Measurements from ENCODE around the gene OPCML. TPM values are rescaled to one million over a fixed set of nuclear protein-coding genes. Genes with fewer than 3 reads are reported as not detected.

OPCML gene
- total RNA-seq, 5 donors from 2014 or later (not counting 1 experiment from before 2014, with no cell fraction given): not detected

DNA sequence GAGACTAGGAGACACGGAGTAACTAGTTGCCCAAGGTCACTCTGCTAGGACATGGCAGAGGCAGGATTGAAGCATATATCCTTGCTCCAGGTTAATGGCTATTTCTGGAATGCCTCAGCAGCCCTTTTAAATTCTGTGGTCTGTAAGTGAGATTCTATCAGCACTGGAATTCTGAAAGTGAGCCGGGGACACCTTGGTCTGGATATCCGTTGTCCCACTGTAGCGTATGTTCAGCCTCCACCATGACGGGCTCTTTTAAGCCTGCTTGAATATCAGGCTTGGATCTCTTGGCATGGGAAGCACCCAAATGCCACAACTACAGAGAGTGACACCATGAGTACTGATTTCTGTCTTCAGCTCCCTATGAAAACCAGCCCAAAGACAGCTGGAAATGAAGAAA lies 254.4 kb downstream of the OPCML start:
- no peak overlapping the region for H3K27ac Mint-ChIP-seq
- no peaks in the 10 kb centered on the region for H3K36me3 ChIP-seq (ENCODE audit: control insufficient read depth in 2 of 2, extremely low read depth in 1 of 2, insufficient read depth in 1 of 2, low read length in 1 of 2)
- peaks cover 0 to 4% (median 4%) of the 10 kb centered on the region in 3 donors for H3K9me3 Mint-ChIP-seq
- ATAC-seq (replicated peaks in 1 of 4): no peak
- peaks cover 0 to 4% of the 10 kb centered on the region in 2 donors for H3K27me3 Mint-ChIP-seq
- WGBS (ENCODE audit: insufficient coverage): 93% methylated on average over 5 of the region's 5 CpGs
- POLR2A ChIA-PET: no interaction called here
- H3K4me3 Mint-ChIP-seq: no peak overlapping the region
- no peak overlapping the region for H3K27ac ChIP-seq (ENCODE audit: low read length)
- CTCF ChIA-PET: no interaction called here
- H3K36me3 Mint-ChIP-seq: no peaks in the 10 kb centered on the region
- no peak overlapping the region for H3K4me3 ChIP-seq (ENCODE audit: control insufficient read depth in 1 of 2, extremely low read depth in 1 of 2, low read length in 1 of 2)
- H3K9me3 ChIP-seq: no peaks in the 10 kb centered on the region
- DNase-seq: no peak
- H3K4me1 Mint-ChIP-seq: no peaks in the 10 kb centered on the region
- no peaks in the 10 kb centered on the region for H3K27me3 ChIP-seq (replicated peaks in 1 of 2; ENCODE audit: control insufficient read depth in 2 of 2, extremely low read depth in 1 of 2, insufficient read depth in 2 of 2, low read length in 1 of 2)
- H3K4me1 ChIP-seq (ENCODE audit: control insufficient read depth in 1 of 2, extremely low read depth in 1 of 2, insufficient read depth in 2 of 2, low read length in 2 of 2): no peaks in the 10 kb centered on the region

DNA sequence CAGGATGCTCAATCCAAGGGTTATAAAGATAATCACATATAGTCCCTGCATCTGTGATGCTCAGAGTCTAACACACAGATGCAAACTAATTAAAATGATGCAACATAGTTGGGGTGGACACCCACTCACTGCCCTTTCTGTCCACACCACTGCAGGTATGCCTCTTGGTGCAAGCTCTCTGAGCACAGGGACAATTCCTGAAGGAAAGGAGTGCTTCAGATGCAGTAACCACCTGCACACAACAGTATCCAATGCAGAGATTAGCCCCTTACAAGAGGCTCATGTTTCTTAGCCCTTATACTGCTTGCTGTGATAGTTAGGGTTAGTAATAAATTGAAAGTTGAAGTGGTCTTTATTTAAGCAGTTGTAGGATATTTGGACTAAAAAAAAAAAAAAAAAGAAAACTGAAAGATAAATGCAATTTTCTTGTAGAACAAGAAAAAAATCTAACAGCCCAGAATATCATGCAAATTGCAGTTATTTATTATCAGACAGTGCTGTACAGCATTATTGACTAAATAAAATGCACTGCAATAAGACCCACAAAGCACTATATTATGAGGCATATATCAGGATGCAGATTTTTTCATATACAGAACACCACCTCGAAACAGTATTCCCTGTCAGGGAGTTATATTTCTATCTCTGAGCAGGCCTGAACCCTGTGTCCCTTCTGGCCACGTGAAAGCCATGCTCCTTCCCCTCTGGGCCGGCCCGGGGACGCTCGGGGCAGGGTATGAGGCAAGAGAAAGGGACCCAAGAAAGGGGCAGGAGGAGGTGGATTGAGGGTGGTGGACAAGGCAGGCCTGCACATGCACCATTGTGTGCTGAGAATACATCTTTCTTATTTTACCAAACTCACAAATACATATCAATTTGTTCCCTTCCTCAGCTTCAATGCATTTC lies 260.2 kb downstream of the OPCML start:
- no CpG with 5 or more reads among the region's 6 CpGs for WGBS (ENCODE audit: insufficient coverage)
- Histone ChIP-seq H3K4me1 (ENCODE audit: control insufficient read depth in 1 of 2, extremely low read depth in 1 of 2, insufficient read depth in 2 of 2, low read length in 2 of 2) (no peaks in the 10 kb centered on the region), H3K4me3 (ENCODE audit: control insufficient read depth in 1 of 2, extremely low read depth in 1 of 2, low read length in 1 of 2) (no peak overlapping the region), H3K27ac (ENCODE audit: low read length) (no peak overlapping the region), H3K9me3 (no peaks in the 10 kb centered on the region), H3K36me3 (ENCODE audit: control insufficient read depth in 2 of 2, extremely low read depth in 1 of 2, insufficient read depth in 1 of 2, low read length in 1 of 2) (no peaks in the 10 kb centered on the region), H3K27me3 (replicated peaks in 1 of 2; ENCODE audit: control insufficient read depth in 2 of 2, extremely low read depth in 1 of 2, insufficient read depth in 2 of 2, low read length in 1 of 2) (no peaks in the 10 kb centered on the region)
- Mint-ChIP-seq H3K27me3 (peaks cover 0 to 3% of the 10 kb centered on the region in 2 donors), H3K36me3 (no peaks in the 10 kb centered on the region), H3K4me3 (no peak overlapping the region), H3K9me3 (peaks cover 0 to 7% (median 0%) of the 10 kb centered on the region in 3 donors), H3K27ac (no peak overlapping the region), H3K4me1 (no peaks in the 10 kb centered on the region)
- no peak for ATAC-seq (replicated peaks in 1 of 4)
- CTCF ChIA-PET: no interaction called here
- POLR2A ChIA-PET: no interaction called here
- DNase-seq: no peak

DNA sequence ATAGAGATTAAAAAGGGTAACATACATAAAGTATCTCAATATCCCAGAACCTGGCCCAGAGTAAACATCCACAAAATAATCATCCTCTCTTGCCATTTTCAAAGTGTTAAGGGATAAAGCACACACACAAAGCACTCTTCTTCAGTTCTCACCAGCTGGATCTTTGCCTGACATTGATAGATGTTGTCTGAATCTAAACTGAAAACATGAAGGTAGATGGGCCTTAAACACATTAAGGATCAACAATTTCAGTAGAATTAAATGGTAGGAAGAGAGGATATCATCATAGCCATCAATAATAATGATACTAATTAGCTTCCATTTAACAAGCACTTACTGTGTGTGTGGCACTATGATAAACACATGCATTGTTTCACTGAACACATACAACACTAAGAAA lies 261.1 kb downstream of the OPCML start:
- no peak overlapping the region for H3K27ac Mint-ChIP-seq
- H3K36me3 Mint-ChIP-seq: no peaks in the 10 kb centered on the region
- ChIA-PET CTCF (no interaction called here), POLR2A (no interaction called here)
- no peak overlapping the region for H3K27ac ChIP-seq (ENCODE audit: low read length)
- no peaks in the 10 kb centered on the region for H3K4me1 ChIP-seq (ENCODE audit: control insufficient read depth in 1 of 2, extremely low read depth in 1 of 2, insufficient read depth in 2 of 2, low read length in 2 of 2)
- peaks cover 0 to 9% (median 0%) of the 10 kb centered on the region in 3 donors for H3K9me3 Mint-ChIP-seq
- no peak overlapping the region for H3K4me3 Mint-ChIP-seq
- no peaks in the 10 kb centered on the region for H3K36me3 ChIP-seq (ENCODE audit: control insufficient read depth in 2 of 2, extremely low read depth in 1 of 2, insufficient read depth in 1 of 2, low read length in 1 of 2)
- no peak for ATAC-seq (replicated peaks in 1 of 4)
- H3K9me3 ChIP-seq: no peaks in the 10 kb centered on the region
- no peak overlapping the region for H3K4me3 ChIP-seq (ENCODE audit: control insufficient read depth in 1 of 2, extremely low read depth in 1 of 2, low read length in 1 of 2)
- H3K4me1 Mint-ChIP-seq: no peaks in the 10 kb centered on the region
- DNase-seq: no peak
- H3K27me3 ChIP-seq (replicated peaks in 1 of 2; ENCODE audit: control insufficient read depth in 2 of 2, extremely low read depth in 1 of 2, insufficient read depth in 2 of 2, low read length in 1 of 2): no peaks in the 10 kb centered on the region
- H3K27me3 Mint-ChIP-seq: peaks cover 0 to 3% of the 10 kb centered on the region in 2 donors

DNA sequence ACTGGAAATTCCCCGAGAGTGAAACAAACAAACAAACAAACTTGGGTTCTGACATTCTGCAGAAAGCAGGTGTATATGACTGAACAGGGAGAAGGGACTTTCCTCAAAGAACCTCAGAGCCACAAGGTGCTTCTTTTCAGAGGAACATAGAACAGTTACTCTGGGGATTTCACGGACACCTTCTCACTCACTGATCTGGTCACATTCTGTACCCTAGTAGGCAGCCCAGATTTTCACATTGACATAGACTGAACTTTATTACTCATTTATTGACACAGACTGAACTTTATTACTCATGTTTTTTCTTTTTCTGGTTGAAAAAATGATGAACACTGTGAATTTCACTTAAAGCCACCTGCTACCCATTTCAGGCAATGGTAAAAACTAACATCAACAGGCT lies 263.0 kb downstream of the OPCML start:
- DNase-seq: no peak
- H3K27me3 ChIP-seq (replicated peaks in 1 of 2; ENCODE audit: control insufficient read depth in 2 of 2, extremely low read depth in 1 of 2, insufficient read depth in 2 of 2, low read length in 1 of 2): no peaks in the 10 kb centered on the region
- POLR2A ChIA-PET: no interaction called here
- H3K27me3 Mint-ChIP-seq: peaks cover 0 to 3% of the 10 kb centered on the region in 2 donors
- no peak overlapping the region for H3K27ac Mint-ChIP-seq
- no peaks in the 10 kb centered on the region for H3K4me1 ChIP-seq (ENCODE audit: control insufficient read depth in 1 of 2, extremely low read depth in 1 of 2, insufficient read depth in 2 of 2, low read length in 2 of 2)
- peaks cover 0 to 10% (median 0%) of the 10 kb centered on the region in 3 donors for H3K9me3 Mint-ChIP-seq
- ATAC-seq (replicated peaks in 1 of 4): no peak
- no peaks in the 10 kb centered on the region for H3K9me3 ChIP-seq
- no peak overlapping the region for H3K4me3 Mint-ChIP-seq
- no peaks in the 10 kb centered on the region for H3K4me1 Mint-ChIP-seq
- no peak overlapping the region for H3K4me3 ChIP-seq (ENCODE audit: control insufficient read depth in 1 of 2, extremely low read depth in 1 of 2, low read length in 1 of 2)
- no peaks in the 10 kb centered on the region for H3K36me3 Mint-ChIP-seq
- H3K27ac ChIP-seq (ENCODE audit: low read length): no peak overlapping the region
- 50% methylated on average over 1 of the region's 2 CpGs for WGBS (ENCODE audit: insufficient coverage)
- no peaks in the 10 kb centered on the region for H3K36me3 ChIP-seq (ENCODE audit: control insufficient read depth in 2 of 2, extremely low read depth in 1 of 2, insufficient read depth in 1 of 2, low read length in 1 of 2)
- CTCF ChIA-PET: no interaction called here

DNA sequence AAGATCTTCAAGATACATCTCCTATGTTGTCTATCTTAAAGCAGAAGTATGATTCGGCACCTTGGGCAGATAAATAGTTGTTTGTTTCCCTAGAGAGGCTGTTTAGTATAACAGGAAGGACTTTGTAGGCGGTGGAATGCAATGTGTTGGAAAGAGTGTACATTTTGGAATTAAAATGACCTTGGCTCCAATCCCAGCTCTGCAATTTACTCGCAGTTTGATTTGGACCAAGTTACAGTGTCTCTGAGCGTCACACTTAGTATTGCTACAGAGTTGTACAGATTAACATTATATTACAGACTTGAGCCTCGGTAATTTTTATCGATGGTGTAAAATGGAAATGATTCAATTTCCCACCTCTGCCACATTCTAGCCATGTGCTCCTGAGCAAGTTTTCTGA lies 265.3 kb downstream of the OPCML start:
- 90% methylated on average over 2 of the region's 6 CpGs for WGBS (ENCODE audit: insufficient coverage)
- no peak overlapping the region for H3K27ac ChIP-seq (ENCODE audit: low read length)
- H3K9me3 ChIP-seq: no peaks in the 10 kb centered on the region
- no peak overlapping the region for H3K4me3 Mint-ChIP-seq
- POLR2A ChIA-PET: no interaction called here
- ATAC-seq (replicated peaks in 1 of 4) (no peak), DNase-seq (no peak)
- H3K4me3 ChIP-seq (ENCODE audit: control insufficient read depth in 1 of 2, extremely low read depth in 1 of 2, low read length in 1 of 2): no peak overlapping the region
- no peaks in the 10 kb centered on the region for H3K4me1 ChIP-seq (ENCODE audit: control insufficient read depth in 1 of 2, extremely low read depth in 1 of 2, insufficient read depth in 2 of 2, low read length in 2 of 2)
- H3K4me1 Mint-ChIP-seq: no peaks in the 10 kb centered on the region
- peaks cover 0 to 3% of the 10 kb centered on the region in 2 donors for H3K27me3 Mint-ChIP-seq
- H3K36me3 ChIP-seq (ENCODE audit: control insufficient read depth in 2 of 2, extremely low read depth in 1 of 2, insufficient read depth in 1 of 2, low read length in 1 of 2): no peaks in the 10 kb centered on the region
- no peaks in the 10 kb centered on the region for H3K36me3 Mint-ChIP-seq
- H3K27ac Mint-ChIP-seq: no peak overlapping the region
- CTCF ChIA-PET: no interaction called here
- no peaks in the 10 kb centered on the region for H3K27me3 ChIP-seq (replicated peaks in 1 of 2; ENCODE audit: control insufficient read depth in 2 of 2, extremely low read depth in 1 of 2, insufficient read depth in 2 of 2, low read length in 1 of 2)
- peaks cover 0 to 10% (median 0%) of the 10 kb centered on the region in 3 donors for H3K9me3 Mint-ChIP-seq

DNA sequence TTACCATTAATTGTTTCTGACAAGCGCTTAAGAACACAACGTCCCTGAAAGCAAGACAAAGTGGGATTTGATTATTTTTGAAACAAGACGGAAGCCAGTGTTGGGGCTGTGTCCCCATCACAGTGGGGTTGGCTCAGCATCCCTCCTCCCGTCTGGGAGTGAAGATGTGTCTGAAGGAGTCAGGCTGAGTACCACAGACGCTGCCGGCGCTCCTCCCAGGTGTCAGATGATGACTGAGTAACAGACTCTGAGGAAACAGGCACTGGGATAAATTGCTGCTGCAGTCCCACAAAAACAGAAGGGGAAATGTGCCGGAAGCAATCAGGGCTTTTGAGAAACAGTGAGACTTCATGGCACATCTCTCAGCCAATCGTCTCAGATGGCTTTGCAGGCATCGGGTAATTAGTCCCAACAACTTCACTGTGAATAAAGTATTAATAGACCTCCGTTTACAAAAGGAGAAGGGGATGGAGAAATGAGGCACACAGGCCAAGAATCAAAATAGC lies 266.7 kb downstream of the OPCML start:
- Mint-ChIP-seq H3K4me3 (no peak overlapping the region), H3K36me3 (no peaks in the 10 kb centered on the region), H3K27me3 (peaks cover 0 to 3% of the 10 kb centered on the region in 2 donors), H3K27ac (no peak overlapping the region), H3K4me1 (no peaks in the 10 kb centered on the region), H3K9me3 (peaks cover 0 to 10% (median 0%) of the 10 kb centered on the region in 3 donors)
- H3K27ac ChIP-seq (ENCODE audit: low read length): no peak overlapping the region
- 34% methylated on average over 4 of the region's 11 CpGs for WGBS (ENCODE audit: insufficient coverage)
- H3K9me3 ChIP-seq: no peaks in the 10 kb centered on the region
- ATAC-seq (replicated peaks in 1 of 4): no peak
- DNase-seq: no peak
- H3K4me3 ChIP-seq (ENCODE audit: control insufficient read depth in 1 of 2, extremely low read depth in 1 of 2, low read length in 1 of 2): no peak overlapping the region
- H3K4me1 ChIP-seq (ENCODE audit: control insufficient read depth in 1 of 2, extremely low read depth in 1 of 2, insufficient read depth in 2 of 2, low read length in 2 of 2): no peaks in the 10 kb centered on the region
- no peaks in the 10 kb centered on the region for H3K36me3 ChIP-seq (ENCODE audit: control insufficient read depth in 2 of 2, extremely low read depth in 1 of 2, insufficient read depth in 1 of 2, low read length in 1 of 2)
- ChIA-PET CTCF (no interaction called here), POLR2A (no interaction called here)
- no peaks in the 10 kb centered on the region for H3K27me3 ChIP-seq (replicated peaks in 1 of 2; ENCODE audit: control insufficient read depth in 2 of 2, extremely low read depth in 1 of 2, insufficient read depth in 2 of 2, low read length in 1 of 2)
